Activated CD8-positive, alpha-beta memory T cell treated with anti-CD3 and anti-CD28 coated beads, Interleukin-2, amount 50 U/mL, for 24 hours (primary cell): Measurements from ENCODE around the gene NR6A1.
"Not testable (repeated sequence)": the region's sequence is repeated elsewhere in the genome, so short reads cannot be mapped to it uniquely, and the experiment has no call there.

Experiments used
- DNase-seq: peaks from one replicate; pipeline ENCODE4 v3.0.0-alpha.2; 2020; ENCODE audit errors: extremely low read depth

The NR6A1 gene

DNA sequence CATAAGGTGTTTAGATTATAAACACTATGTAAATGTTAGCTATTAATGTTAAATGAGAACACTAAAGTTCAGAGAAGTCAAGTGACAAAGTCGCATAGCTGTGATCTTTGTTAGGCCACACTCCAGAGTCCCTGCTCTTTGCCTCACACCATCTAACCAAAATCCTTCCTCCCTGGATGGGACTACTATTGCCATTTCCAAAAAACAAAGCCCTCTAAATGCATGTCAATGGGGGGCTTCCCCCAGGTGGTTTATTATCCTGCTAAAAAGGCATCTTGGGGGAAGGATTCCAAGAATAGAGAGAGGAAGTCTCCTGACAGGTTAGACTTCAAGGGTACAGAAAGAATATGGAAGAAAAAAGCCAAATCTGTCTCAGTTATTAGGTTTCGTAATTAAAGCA, 10.4 kb downstream of the NR6A1 start:
- DNase-seq: no peak

DNA sequence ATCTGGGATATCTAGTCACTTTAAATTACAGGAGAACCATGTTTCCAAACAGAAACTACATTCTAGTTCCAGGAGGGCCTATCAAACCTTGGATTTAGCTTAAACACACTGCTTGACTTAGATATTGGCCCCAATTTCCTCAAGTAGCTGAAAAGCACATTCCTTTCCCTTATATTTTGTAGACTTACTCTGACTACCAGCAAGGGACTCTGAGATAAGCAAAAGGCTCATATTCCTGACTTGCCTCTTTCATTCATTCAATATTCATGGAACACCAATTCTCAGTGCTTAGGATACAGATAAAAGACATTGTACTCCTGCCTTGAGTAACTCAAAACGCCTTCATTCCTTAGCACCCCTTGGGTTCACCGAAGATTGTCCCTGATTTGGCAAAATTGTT, 11.8 kb downstream of the NR6A1 start:
- no peak for DNase-seq

DNA sequence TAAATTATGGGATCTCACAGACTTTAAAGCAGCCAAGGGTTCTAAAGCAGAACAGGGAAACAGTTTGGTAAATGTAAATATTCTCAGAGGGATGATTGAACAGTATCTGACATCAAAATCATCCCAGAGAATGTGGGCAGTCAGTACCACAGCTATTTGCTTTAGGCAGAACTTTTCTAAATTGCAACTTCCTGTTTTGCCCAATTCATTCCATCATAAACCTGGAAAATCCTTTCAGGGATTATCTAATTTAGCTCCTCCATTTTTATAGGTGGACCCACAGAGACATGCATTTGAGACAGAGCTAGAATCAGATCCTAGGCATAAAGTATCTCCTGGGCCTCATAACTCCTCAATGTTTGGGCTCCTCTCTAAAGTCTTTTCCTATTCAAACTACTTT, 12.4 kb downstream of the NR6A1 start:
- no peak for DNase-seq

DNA sequence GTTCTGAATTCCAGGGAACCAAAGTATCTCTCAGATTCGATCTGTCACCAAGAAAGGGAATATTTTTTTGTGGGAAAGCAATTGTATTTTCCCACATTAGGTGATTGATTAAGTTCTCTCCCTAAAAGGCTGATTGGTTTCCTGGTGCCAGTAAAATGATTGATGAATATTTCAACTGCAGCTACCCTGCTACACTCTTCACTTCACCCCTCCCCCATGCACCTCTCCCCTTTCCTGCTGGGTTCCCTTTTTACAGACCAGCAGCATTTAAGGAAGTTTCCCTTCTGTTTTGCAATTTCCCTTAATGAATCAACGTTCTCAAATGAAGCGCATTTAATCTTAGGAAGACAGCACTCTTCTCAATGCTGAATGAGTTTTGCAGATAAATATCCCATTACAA, 13.1 kb downstream of the NR6A1 start:
- DNase-seq: no peak

DNA sequence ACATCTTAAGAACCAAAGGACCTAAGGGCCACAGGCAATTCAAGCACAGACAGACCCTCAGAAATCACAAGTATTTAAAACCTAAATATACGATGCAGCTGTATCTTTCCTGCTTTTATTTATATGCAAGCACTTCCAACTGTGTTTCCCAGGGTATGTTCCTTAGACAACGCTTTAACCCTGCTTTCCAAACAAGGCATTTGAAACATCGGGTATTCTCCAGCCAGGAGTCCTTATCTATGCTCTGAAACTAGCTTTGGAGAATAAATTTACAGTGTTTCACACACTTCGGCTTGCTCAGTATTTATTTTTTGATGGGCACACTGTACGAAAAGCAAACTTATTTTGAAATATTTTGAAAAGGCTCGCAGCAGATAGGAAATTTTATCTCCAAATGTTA, 13.5 kb downstream of the NR6A1 start:
- no peak for DNase-seq

DNA sequence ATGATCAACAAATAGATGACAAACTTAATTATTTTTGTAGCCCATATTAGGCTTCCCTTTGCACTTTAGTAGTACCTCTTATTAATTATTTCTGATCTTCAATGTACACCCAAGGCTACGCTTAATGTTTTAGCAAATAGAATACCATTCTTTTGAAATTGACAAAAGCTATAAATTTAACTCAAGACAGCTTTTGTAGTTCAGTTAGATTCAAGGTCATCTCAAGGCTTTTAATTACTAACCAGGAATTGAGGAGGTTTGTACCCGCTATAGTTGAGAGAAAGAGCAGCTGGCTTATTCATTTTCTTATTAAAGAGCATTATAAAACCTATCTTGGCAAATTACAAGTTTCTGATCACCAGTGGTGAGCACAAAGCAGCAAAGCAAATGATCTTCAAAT, 15.1 kb downstream of the NR6A1 start:
- DNase-seq: no peak

DNA sequence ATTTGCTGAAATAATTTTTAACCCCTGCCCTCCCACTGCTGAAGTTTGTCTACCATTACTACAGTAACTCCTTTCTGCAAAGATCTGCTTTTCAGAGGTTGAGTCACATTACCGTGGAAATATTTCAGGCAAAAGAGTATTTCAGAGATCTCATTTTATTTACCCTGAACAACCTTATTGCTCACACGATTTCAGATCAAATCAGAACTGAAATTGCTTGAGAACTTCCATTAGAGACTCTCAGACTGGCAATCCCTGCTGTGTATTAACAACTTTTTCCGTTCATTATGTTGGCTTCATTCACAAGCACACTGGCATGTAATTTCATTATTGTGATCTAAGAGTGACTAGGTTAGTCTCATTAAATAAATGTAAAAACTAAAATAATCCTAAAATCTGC, 16.1 kb downstream of the NR6A1 start:
- DNase-seq: no peak

DNA sequence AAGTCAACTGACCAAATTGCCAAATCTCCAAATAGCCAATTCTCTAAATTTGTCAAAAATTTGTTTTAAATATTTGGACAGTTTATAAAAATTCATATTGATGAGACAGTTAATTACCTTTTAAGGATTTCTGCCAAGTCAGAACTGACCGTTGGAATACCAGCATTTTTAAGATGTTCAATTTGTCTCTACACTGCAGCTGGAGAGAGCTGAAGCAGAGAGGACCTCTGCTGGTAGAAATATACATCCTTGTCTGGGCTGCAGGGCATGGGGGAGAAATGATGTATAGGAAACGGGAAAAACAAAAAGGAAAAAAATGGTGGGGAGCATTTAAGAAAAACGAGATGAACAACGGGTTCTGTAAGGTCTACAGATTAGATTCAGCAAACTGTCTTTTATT, 16.8 kb downstream of the NR6A1 start:
- DNase-seq: no peak

DNA sequence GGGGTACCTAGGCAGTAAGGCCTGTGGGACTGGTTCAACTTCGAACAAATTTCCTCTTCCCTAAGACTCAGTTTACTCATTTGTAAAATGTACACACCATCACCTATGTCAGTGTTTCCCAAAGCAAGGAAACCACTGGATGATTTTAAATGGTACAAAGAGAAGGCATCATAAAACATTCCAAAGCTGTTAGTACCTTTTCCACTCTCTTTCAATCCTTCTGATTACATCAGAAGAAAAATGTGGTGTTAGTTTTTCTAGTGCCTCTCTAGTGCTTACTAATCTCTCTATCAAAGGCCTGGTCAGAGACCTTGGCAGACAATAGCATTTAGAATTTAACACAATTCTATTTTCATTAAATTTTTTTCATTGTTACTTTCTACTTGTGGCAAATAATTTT, 18.1 kb downstream of the NR6A1 start:
- no peak for DNase-seq

DNA sequence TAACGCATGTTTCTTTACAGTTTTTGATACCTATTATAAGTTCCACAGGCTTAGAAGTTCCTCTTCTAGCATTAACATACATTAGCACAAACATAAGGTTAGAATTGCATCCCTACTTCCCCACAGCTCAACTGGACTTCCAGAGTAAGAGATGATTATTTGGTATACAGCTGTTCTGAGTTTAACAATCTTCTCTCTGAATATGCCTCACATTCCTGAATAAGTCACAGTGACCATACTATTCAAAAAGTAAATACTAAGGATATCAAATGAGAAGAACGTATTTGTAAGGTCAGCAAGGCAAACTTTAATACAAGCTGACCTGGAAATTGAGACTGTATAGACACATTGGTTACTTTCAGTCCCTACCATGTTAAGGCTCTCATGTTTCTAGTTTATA, 21.3 kb downstream of the NR6A1 start:
- no peak for DNase-seq

DNA sequence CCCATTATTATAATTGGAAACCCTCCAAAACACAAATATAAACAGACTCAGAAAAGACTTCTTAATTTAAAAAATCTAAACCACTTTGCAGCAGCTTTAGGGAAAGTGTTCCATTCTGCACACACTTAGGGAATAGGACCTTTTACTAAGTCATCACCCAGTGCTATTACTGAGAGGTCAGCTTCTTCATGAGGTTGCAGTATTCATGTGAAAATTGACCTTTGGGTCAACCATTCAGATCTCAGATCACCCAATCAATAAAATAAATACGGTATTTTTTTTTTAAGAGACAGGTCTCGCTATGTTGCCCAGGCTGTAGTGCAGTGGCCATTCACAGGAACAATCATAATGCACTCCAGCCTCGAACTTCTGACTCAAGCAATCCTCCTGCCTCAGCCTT, 21.8 kb downstream of the NR6A1 start:
- DNase-seq: no peak

DNA sequence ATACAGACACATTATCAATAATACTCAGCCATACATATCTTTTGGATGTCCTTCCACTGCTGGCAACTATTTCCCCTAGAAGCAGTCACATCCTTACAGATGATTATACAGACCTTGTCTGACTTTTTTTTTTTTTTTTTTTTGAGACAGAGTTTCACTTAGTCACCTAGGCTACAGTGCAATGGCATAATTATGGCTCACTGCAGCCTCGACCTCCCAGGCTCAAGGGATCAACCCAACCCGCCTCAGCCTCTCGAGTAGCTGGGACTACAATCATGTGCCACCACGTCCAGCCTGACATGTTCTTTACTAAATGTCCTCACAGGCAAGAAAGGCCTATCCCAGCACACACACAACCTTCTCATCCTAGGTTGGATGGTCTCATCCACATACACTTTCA, 24.0 kb downstream of the NR6A1 start:
- DNase-seq: no peak

DNA sequence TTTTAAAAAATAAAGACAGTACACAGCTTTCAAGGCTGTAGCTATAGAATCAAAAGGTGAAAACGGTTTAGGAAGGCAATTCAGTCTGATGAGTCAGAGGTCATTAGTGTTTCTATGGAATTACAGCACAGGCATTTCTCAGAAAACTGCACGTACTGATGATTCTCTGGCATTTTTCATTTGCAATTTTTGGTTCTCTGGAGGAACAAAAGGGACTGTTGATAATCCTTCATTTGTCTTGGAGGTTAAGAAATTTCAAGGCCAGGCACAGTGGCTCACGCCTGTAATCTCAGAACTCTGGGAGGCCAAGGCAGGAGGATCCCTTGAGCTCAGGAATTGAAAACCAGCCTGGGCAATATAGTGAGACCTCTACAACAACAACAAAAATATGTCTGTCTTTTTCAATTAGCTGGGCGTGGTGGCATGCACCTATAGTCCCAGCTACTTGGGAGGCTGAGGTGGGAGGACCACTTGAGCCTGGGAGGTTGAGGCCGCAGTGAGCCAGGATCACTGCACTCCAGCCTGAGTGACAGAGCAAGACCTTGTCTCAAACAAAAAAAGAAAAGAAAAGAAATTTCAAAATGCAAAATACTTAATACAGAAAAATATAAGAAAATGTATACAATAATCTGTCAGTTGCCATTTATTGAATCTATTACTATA, 27.3 kb downstream of the NR6A1 start:
- DNase-seq: no peak

DNA sequence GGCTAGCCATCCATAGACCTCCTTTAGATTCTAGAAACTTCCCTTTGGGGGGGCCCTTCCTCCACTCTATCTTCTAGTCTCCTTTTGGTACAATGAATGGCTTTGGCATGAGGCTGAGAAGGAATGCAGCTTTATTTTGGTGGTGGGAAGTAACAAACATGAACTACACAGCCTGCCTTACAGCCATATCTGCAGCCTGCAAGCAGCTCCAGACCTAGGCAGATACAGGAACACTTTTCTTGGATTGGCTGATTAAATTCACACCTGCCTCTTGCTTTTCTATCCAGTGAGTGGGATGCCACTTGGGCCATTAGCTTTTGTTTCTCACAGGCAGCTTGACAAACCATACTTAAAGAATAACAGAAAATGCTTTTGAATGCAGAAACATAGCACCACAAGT, 28.2 kb downstream of the NR6A1 start:
- DNase-seq: no peak

DNA sequence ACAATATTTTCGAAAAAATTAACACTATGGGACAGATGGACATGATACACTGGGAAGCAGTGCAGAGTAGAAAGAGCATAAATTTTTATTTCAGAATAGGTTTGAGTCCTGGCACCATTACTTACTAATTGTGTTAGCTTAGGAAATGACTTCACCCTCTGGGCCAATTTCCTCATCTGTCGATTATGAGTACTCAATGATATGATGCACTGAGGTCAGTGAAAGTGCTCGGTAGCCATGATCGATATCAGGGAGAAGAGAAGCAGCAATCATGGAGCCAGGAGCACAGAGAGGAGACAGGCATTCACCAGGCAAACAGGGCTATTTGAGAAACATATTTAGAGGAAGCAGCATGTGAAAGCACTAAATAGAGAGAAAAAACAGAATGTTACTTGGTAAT, 29.4 kb downstream of the NR6A1 start:
- DNase-seq: no peak

DNA sequence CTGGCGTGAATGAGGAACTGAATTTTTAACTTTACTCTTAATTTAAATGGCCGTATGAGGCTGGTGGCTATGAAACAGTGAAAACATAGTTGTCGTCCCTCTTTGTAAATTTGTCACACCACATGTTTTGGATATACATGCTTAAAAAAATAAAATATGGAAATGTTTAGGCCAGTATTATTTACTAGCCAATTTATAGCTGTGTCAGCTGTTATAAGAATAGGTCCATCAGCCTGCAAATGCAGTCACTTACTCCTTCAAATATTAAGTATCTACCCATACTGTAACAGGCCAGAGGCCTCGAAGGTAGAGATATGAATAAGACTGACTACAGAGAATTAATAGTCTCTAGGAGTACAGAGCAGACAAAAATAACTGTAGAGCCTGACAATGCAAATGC, 30.0 kb downstream of the NR6A1 start:
- DNase-seq: no peak

DNA sequence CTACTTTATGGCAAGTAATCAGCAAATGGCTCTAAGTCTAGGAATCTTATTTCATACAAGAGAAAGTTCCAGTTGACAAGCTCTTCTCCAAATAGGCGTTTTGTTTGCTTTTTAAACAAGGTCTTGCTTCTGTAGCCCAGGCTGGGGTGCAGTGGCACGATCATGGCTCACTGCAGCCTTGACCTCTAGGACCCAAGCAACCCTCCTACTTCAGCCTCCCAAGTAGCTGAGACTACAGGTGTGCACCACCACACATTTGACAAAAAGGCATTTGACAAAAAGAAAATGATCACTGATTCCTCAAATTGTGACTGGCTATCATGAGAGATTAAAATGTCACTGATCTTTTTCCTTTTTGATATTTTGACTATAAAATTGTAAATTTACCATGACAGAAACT, 31.8 kb downstream of the NR6A1 start:
- no peak for DNase-seq

DNA sequence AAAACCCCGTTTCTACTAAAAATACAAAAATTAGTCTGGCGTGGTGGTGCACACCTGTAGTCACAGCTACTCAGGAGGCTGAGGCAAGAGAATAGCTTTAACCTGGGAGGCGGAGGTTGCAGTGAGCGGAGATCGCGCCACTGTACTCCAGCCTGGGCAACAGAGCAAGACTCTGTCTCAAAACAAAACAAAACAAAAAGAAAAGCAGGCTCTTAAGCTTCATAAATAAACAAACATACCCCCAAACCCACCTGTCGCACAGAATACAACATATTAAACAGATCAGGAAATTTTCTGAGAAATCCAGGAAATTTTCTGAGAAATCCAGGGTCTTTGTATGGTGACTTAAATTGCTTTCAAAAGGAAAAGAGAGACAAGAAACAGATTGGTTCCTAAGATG, 33.0 kb downstream of the NR6A1 start:
- not testable (repeated sequence) for DNase-seq

DNA sequence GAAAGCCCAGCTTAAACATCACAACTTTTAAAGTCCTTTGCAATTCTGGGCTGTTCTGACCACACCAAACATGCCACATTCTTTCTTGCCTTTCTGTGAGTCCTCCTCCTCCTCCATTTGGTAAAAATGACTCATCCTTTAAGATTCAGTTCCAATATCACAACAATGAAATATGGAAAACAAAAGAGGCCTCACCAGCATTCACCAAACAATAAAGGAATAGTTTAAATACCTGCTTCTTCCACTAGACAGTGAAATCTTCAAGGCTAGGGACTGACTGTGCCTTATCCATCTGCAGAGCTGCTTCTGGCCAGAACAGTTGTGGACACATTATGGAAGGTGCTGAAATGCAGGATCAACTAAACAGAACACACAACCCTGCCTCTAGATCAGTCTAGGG, 36.0 kb downstream of the NR6A1 start:
- no peak for DNase-seq

DNA sequence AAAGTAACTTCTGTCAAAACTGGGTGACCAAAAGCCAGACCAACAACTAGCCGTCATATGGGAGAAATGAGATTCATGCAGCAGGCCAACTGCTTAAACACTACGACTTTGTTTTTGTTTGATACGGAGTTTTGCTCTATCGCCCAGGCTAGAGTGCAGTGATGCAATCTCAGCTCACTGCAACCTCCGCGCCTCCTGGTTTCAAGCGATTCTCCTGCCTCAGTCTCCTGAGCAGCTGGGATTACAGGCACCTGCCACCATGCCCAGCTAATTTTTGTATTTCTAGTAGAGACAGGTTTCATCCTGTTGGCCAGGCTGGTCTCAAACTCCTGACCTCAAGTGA, 36.4 kb downstream of the NR6A1 start:
- not testable (repeated sequence) for DNase-seq

DNA sequence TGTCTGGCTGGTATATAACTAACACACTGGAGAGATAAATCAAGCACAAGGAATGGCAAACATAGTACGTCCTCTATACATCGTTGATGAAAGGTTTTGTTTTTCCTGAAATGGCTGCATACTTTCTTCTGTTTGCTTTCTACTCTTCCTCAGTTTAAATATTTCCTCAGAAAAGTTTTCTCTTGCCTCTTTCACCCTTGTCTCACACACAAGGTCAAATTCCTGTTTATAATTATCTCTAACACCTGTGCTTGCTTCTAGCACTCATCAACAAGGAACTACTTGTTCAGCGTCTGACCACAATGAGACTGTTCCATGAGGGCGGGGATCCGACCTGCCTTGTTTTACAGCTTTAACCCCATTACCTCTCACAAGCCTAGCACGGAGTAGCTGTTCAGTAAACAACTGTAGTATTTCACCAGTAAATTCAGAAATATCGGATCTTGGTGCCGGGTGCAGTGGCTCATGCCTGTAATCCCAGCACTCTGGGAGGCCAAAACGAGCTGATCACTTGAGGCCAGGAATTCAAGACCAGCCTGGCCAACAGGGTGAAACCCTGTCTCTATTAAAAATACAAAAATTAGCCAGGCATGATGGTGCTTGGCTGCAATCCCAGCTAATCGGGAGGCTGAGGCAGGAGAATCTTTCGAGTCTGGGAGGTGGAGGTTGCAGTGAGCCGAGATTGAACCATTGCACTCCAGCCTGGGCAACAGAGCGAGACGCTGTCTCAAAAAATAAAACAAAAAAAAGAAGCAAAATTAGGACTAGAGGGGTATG, 37.0 kb downstream of the NR6A1 start:
- no peak for DNase-seq

DNA sequence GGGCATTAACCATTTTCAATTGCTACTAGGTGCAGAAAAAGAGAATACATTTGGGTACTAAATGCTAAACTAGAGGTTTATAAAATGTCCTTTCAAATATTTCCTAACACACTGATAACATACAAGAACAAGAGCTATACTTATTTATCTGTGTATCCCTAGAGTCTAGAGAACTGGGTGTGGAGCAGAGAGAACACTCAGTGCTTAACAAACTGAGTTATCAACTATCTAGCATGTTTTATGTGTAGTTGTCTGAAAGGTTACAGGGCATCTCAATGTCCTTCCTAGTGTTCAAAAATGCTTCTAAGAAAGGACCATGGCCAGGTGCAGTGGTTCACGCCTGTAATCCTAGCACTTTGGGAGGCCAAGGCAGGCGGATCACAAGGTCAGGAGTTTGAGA, 40.3 kb downstream of the NR6A1 start:
- no peak for DNase-seq

DNA sequence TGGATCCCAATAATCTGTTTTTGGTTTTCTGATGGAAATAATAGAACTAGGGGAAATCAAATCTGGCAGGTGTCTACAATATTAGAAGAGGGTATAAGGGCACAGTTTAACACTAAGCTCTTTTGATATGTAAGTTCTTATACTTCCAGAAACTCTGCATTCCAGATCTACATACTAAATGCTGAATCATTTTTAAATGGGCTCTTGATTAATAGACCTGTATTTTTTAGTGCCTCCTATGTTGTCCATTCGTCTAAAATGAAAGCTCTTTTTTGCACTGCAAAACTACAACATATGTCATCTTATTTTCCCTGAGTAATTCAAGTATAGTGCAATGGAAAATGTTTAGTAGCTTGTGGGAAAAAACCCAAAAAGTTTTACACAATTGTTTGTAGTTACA, 44.2 kb downstream of the NR6A1 start:
- no peak for DNase-seq

DNA sequence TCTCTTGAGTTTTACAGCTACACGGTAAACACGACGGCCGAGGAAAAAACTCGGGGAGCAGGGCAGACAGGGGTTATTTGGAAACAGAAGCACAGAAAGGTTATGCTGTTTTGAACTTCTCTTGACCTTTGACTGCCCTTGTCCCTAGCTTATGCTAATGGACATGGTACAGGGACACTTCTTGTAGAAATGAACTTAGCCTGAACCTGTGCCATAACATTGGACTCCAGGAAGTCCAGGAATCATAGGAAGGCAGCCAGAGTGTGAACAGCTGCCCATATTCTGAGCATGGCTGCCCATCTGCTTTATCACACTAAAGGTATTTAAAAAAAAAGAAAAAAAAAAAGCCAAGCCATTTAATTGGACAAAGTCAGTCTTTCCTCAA, 46.1 kb downstream of the NR6A1 start:
- no peak for DNase-seq
